Measurements from ENCODE around the gene KCNJ3. TPM values are rescaled to one million over a fixed set of nuclear protein-coding genes. Genes with fewer than 3 reads are reported as not detected.

The KCNJ3 gene
- total RNA-seq, 3 donors from 2014 or later: 0.29 to 0.54 (median 0.38) TPM

DNA sequence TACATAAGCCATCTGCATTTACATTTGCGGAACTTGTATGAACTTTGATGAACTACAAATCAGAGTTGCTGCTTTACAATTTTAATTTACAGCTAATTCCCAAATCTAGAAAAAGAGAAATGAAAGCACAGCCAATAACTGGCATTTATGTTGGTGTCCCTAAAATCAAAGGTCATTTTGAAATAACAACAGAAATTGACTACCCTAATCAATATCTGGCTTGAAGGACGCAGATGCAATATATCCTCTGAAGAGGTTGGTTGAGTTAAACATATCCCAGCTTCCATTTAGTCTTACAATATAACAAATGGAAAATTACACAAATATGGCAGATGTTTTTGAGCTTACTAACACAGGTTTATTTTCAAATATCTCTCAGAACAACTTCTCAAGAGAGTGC lies 177.5 kb downstream of the KCNJ3 start:
- ATAC-seq (no peak), DNase-seq (no peak)
- no peaks in the 10 kb centered on the region for H3K4me1 ChIP-seq (ENCODE audit: low read depth)
- H3K36me3 ChIP-seq (ENCODE audit: low read depth): no peaks in the 10 kb centered on the region
- TF ChIP-seq, protein P1, sequence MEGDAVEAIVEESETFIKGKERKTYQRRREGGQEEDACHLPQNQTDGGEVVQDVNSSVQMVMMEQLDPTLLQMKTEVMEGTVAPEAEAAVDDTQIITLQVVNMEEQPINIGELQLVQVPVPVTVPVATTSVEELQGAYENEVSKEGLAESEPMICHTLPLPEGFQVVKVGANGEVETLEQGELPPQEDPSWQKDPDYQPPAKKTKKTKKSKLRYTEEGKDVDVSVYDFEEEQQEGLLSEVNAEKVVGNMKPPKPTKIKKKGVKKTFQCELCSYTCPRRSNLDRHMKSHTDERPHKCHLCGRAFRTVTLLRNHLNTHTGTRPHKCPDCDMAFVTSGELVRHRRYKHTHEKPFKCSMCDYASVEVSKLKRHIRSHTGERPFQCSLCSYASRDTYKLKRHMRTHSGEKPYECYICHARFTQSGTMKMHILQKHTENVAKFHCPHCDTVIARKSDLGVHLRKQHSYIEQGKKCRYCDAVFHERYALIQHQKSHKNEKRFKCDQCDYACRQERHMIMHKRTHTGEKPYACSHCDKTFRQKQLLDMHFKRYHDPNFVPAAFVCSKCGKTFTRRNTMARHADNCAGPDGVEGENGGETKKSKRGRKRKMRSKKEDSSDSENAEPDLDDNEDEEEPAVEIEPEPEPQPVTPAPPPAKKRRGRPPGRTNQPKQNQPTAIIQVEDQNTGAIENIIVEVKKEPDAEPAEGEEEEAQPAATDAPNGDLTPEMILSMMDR (IDR thresholded peaks at IDR 0.05): no peak
- no peak overlapping the region for H3K4me3 ChIP-seq
- intact Hi-C loops (cut with DNase I, micrococcal nuclease): no loop called here
- H3K9me3 ChIP-seq: no peaks in the 10 kb centered on the region

- TF ChIP-seq, protein P1 (IDR thresholded peaks at IDR 0.05): no peak
- no peak for DNase-seq
- intact Hi-C loops (cut with DNase I, micrococcal nuclease): no loop called here
- no peaks in the 10 kb centered on the region for H3K36me3 ChIP-seq (ENCODE audit: low read depth)
- no peak overlapping the region for H3K4me3 ChIP-seq
- no peak for ATAC-seq
- H3K4me1 ChIP-seq (ENCODE audit: low read depth): no peaks in the 10 kb centered on the region
- no peaks in the 10 kb centered on the region for H3K9me3 ChIP-seq
These were observed 184.2 kb downstream of the KCNJ3 start for GRCh38 chr2:154882725-154883124.

GRCh38 chr2:154886316-154886715 lies 187.8 kb downstream of the KCNJ3 start:
- TF ChIP-seq, protein P1 (IDR thresholded peaks at IDR 0.05): no peak
- intact Hi-C loops (cut with DNase I, micrococcal nuclease): no loop called here
- Histone ChIP-seq H3K4me1 (ENCODE audit: low read depth) (no peaks in the 10 kb centered on the region), H3K9me3 (no peaks in the 10 kb centered on the region), H3K4me3 (no peak overlapping the region), H3K36me3 (ENCODE audit: low read depth) (no peaks in the 10 kb centered on the region)
- DNase-seq: no peak
- ATAC-seq: no peak

DNA sequence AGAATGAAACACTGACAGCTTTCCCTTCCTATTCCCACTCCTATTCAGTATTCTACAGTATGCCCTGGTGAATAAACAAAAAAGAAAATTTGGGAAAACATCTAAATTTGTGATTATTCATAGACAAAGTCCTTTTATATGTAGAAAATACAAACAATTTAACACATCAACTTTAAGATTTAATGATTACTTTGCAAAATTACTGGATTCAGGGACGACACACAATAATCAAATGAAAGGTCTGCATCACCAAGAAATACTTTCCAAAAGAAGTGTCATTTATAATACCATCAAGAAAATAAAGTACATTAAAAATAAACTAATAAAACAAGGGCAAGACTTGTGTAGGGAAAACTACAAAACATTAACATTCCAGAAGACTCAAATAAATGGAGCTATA lies 199.8 kb downstream of the KCNJ3 start:
- ATAC-seq: no peak
- H3K9me3 ChIP-seq: no peaks in the 10 kb centered on the region
- no peaks in the 10 kb centered on the region for H3K36me3 ChIP-seq (ENCODE audit: low read depth)
- no peak overlapping the region for H3K4me3 ChIP-seq
- intact Hi-C loops (cut with DNase I, micrococcal nuclease): no loop called here
- TF ChIP-seq, protein P1 (IDR thresholded peaks at IDR 0.05): no peak
- H3K4me1 ChIP-seq (ENCODE audit: low read depth): no peaks in the 10 kb centered on the region
- DNase-seq: no peak

DNA sequence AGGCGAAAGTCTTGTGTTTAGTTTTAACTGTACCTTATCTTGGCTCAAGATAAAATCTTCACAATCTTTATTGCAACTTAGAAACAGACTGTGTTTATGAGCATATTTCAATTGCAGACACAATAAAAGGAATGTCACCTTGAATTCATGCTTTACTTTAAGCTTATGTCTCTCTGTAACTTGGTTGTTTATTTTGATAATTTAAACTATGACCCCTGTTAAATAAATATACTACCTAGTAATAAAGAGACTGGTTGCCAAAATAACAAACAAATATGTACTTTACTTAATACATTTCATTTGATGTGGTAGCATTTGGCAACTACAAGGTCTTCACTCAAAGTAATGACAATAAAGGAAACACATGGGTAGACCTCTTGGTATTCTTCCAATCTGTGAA lies 202.6 kb downstream of the KCNJ3 start:
- no peaks in the 10 kb centered on the region for H3K4me1 ChIP-seq (ENCODE audit: low read depth)
- DNase-seq (no peak), ATAC-seq (peak; percentile 40)
- H3K4me3 ChIP-seq: no peak overlapping the region
- TF ChIP-seq, protein P1 (IDR thresholded peaks at IDR 0.05): no peak
- no peaks in the 10 kb centered on the region for H3K9me3 ChIP-seq
- intact Hi-C loops (cut with DNase I, micrococcal nuclease): no loop called here
- no peaks in the 10 kb centered on the region for H3K36me3 ChIP-seq (ENCODE audit: low read depth)

All from mucosa of descending colon (tissue), 3 donors.